Measurements from ENCODE around the gene ELOVL5.

ELOVL5 gene

GRCh38 chr6:53273370-53273769, 75.4 kb downstream of the ELOVL5 start:
- DNase-seq (ENCODE audit: low read depth, low spot score): no peak

- no peak for DNase-seq (ENCODE audit: low read depth, low spot score)
Measured at GRCh38 chr6:53269827-53270226, 78.9 kb downstream of the ELOVL5 start.

DNA sequence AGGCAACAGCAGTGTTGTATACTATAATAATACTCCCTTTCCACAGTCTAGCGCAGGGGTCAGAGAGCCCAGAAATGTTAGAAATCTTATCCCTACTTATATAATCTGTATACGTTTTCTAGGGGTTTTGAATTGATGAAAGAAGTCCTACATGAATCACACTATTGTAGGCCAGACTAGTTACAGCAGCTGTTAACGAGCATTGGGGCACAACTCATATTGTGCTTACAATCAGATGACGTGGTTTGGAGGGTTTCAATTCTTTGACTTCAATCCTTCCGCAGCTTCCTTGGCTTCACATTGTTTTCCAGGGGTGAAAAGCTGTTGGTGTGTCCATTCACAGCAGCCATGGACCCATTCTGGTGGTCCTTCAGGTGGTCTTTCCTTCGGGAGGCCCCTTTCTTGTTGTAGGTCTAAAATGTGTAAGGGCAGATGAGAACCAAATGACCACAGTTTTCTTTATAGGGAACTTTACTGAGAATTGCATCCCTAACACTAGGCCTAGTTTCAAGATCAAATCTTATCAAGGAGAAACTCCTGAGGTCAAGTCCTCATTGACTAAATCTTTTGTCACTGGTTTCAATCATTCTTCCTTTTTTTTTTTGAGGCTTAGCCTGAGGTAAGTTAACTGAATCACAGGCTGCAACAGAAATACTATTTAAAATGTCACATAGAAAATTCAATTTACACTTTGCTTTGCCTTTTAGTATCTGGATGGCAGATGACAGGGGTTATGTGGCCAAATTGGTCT, 79.7 kb downstream of the ELOVL5 start:
- DNase-seq (ENCODE audit: low read depth, low spot score): no peak

DNA sequence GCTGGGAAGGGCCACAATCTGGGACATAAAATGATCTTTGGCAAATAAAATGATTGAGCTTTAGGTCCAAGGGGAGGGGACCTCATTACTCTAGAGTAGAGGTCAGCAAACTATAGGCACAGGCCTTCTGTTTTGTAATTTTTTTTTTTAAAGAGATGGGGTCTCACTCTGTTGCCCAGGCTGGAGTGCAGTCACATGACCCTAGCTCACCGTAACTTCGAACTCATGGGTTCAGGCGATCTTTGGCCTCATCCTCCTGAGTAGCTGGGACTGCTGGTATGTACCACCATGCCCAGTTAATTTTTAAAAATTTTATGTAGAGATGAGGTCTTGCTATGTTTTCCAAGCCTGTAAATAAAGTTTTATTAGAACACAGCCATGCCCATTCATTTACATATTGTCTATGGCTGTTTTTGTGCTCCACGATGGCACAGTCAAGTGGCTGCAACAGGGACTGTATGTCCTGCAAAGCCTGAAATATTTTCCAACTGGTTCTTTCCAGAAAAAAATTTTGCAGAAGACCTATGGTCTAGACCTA, 82.1 kb downstream of the ELOVL5 start:
- no peak for DNase-seq (ENCODE audit: low read depth, low spot score)

DNA sequence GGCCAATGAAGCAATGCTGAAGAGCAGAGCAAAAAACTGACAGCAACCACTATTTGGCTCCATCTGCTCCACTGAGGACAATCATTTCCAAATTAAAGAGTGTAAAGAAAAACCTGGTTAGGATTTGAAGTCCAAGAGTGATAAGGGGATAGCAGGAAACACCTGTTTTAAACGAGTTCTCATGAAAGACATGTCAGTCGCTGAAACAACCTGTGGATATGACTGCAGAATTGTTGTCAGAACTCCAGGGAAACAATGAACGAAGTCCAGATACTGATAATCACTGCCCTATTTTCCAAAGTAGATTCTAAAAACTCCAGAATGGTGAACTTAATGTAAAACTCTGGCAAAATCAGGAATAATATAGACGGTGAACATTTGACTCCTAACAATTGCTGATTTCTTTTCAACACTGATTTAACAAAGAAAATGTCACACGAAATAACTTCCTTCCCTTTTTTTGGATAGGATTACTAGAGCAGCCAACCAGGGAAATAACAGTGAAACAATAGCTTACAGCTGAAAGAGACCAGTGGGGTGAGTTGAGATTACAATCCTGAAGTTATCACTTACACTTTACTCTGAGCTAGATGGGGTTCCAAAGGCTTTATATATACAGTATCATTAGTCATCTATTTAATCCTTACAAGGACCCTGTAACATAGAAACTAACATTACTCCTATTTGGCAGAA, 83.7 kb downstream of the ELOVL5 start:
- DNase-seq (ENCODE audit: low read depth, low spot score): no peak

DNA sequence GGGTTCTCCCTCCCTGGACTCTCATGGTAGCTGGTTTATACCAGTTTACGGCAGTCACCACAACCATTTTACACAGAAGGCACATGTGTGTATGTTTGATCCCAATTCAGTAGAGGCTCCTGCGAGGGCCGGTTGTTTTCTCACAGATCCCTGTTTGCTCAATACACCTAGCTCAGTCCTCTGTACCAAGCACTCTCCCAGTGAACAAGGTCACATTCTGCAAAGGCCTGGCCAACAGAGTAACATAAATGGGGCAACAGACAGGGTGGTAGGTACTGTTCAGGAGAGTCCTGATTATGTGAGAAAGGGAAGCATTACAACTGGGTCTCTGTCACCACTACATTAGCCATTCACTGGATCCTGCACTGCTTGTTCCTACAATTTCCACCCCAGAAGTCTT, 84.4 kb downstream of the ELOVL5 start:
- DNase-seq (ENCODE audit: low read depth, low spot score): no peak

DNA sequence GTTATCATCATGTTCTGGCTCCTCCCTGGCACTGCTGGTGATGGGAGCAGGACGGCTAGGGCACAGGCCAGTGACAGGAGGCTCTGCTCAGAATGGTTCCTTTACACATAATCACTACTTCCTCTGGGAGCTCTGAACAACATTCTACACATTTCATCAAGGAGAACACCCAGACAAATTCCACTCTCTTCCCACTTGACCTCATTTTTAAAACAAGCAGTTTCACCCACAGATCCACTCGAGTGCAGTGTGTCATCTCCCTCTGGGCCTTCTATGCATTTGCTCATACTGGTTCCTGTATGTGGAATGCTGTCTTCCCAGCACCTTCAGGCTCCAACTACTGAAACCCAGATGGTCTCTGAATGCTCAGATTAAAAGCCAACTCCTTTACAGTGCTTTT, 84.8 kb downstream of the ELOVL5 start:
- no peak for DNase-seq (ENCODE audit: low read depth, low spot score)

DNA sequence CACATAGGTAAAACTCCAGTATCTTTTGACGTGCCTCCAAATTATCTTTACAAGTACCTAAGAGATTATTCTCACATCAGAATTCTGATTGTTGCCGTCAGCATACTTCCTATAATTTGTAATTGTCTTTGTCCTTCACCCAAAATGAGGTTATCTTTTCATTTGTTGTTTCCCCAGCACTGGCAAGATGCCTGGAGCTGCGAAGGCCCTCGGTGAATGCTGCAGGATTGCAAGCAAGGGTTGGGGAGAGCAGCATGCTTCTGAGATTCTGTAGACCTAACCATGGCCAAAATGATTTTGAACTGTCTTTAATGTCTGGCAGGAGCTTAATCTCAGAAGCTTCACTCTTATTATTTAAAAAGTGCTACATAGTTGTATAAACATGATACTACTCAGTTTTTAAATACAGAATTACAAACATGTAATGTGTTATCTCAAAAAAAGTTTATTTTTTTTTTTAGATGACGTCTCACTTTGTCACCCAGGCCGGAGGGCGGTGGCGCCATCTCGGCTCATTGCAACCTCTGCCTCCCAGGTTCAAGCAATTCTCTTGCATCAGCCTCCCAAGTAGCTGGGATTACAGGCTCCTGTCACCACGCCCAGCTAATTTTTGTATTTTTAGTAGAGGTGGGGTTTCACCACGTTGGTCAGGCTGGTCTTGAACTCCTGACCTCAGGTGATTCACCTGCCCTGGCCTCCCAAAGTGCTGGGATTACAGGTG, 88.7 kb downstream of the ELOVL5 start:
- no peak for DNase-seq (ENCODE audit: low read depth, low spot score)

GRCh38 chr6:53258774-53259155, 90.0 kb downstream of the ELOVL5 start:
- DNase-seq (ENCODE audit: low read depth, low spot score): no peak

DNA sequence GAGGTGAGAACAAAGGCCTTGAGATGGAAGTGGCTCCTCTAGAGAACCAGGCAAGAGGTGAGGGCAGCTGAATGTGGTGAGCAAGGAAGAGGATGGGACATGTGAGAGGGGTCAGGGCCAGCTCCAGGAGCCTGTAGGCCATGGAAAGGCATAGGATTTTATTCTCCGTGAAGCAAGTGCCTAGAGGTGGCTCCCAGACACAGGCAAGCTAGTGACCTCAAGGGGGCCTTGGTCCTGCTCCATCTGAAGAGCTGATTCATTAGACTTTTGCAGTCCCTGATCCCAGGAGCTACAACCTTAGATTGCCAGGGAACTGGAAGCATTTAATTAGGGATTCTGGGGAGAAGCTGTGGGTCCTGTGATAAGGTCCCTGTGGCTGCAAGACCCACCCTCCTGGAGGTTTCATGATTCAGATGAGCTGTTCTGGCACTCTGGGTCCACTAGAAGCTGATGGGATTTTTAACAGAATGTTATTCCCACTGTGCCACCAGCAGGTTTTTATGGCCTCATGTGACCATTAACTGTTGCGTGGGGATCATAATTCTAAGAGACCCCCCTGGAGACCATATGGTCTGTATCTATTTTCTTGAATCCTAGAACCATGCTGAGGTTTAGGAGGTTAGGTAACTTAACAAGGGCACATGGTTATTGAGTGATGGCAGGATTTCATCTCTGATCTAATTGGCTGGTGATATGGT, 90.5 kb downstream of the ELOVL5 start:
- DNase-seq (ENCODE audit: low read depth, low spot score): no peak

DNA sequence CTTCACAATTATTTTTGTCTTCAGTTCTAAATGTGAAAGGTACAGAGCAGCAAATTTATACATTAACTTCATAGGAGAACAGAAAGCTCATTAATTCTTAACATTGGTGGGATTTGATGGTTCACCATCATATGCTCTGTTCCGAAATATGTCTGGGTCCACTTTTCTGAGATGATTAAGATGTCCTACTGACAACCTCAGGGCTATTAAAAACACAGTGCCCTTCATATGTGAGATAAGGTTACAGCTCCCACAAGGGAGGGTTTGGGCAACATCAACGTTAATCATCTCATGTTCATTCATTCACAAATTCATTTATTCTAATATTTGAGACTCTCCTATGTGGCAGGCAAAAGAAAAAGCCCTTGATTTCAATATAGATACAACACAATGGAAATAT, 91.2 kb downstream of the ELOVL5 start:
- no peak for DNase-seq (ENCODE audit: low read depth, low spot score)

- DNase-seq (ENCODE audit: low read depth, low spot score): no peak
Measured at GRCh38 chr6:53257001-53257400, 91.7 kb downstream of the ELOVL5 start.

GRCh38 chr6:53252177-53252692, 96.5 kb downstream of the ELOVL5 start:
- DNase-seq (ENCODE audit: low read depth, low spot score): no peak

DNA sequence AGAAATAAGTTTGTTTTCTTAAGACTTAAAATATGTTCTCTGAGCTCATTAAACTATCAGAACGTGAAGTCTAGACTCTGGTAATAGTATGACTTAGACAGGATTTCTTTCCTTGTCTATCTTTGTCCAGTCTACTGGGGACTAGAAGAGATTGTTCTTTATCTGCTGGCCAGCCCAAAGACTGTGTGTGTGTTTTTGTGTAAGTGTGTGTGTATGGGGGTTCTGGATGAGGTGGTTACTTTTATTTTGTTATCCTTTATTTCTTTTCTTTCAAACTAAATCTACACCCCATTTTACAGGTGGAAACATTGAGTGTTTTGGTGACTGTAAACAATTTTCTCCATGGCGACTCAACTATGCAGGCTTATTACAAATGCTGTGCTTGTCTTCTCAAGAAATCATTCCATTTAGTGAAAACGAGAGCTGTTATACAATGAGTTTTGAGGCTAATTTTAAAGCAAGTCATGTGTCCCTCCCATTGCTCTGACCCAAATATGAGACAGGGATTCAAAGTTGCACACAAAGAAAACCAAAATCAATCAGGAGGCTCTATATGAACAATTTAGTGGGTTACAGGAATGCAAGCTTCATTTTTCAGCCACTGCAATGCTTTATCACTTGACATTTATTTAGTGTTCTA, 97.6 kb downstream of the ELOVL5 start:
- DNase-seq (ENCODE audit: low read depth, low spot score): no peak

DNA sequence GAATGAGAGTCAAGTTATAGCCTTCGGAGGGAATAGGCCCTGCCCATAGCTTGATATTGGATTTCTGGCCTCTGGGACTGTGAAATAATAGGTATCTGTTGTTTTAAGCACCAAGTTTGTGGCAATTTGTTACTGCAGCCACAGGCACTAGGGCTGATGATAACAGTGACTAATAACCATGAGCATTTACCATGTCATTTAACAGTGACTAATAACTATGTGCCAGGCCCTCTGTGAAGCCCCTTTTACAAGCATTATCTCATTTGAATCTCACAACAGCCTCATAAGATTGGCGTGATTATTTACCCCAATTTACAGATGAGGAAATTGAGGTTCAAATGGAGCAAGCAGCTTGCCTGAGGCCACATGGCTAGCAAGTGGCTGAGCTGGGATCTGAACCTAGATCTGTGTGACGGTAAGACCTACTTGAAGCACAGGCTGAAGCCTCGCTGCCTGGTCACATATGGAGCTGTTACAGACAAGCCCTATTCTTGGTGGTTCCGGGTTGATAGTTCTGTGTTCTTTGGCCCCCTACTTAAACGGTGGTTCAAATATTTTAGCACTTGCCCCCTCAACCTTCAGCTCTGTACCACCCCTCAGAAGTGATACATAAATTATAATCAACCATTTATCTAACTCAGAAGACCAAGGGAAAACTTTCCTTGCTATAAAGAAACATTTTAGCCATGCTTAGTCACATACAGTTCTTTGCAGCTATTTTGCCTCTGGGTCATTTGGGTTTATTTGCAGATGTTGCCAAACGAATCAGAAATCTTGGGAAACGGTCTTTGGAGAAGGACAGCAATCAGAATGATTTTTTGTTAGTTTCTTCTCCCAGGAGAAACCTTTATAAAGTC, 98.3 kb downstream of the ELOVL5 start:
- DNase-seq (ENCODE audit: low read depth, low spot score): no peak

DNA sequence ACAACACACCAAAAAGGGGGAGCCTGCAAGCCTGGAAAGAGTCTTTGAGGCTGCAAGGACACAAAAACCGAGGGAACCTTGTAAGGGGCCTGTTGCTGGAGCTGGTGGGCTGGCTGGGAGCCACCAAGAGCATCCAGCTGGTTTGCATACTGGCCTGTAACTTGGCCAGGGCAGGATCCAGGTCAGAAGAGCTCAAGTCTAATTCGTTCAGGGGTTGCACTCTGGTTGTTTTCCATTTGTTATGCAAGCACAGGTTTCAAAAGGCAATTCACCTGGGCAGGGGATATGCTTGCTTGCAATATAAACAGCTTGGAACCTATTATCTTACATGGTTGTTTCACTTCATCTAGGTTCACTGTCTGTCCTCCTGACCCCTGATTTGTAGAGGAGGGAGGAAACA, 101.8 kb downstream of the ELOVL5 start:
- DNase-seq (ENCODE audit: low read depth, low spot score): no peak

DNA sequence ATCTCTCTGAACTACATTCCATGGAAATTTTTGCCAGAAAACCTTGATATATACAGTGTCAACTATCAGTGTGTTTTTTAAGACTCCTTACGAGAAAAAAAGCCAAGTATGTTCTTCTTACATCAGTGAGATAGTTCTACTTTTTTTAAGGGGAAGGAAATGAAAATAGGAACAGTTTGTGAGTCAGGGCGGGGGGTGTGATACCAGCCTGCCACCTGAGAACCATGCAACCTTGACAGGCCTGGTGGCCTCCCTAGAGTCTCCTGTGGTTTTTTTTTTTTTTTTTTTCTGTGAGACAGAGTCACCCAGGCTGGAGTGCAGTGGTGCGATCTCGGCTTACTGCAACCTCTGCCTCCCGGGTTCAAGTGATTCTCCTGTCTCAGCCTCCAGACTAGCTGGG, 103.8 kb downstream of the ELOVL5 start:
- DNase-seq (ENCODE audit: low read depth, low spot score): no peak

GRCh38 chr6:53244399-53244931, 104.3 kb downstream of the ELOVL5 start:
- DNase-seq (ENCODE audit: low read depth, low spot score): no peak

- DNase-seq (ENCODE audit: low read depth, low spot score): no peak
Measured at GRCh38 chr6:53241938-53242337, 106.8 kb downstream of the ELOVL5 start.

GRCh38 chr6:53240761-53241160, 108.0 kb downstream of the ELOVL5 start:
- no peak for DNase-seq (ENCODE audit: low read depth, low spot score)
